ENCODE data around the gene BAD.

Gene BAD

DNA sequence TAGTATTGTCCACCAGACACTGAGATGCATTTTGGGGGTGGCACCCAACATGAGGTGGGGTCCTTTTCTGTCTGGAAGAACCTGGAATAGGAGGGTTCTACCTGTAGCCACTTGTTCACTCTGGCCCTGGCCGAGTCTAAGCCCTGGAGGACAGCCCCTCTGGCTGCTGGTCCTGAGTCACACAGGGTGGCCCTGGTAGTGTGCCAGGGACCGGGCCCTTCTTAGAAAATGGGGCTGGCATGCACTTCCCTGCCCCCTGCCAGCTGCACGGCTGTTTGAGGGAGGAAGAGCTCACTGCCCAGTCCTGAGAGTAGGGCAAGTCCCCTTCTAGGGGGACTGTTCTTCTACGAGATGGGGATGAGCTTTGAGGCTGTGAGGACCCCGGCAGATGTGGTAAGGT lies 31.0 kb downstream of the BAD start:
- no peaks in the 10 kb centered on the region for H3K9me2 ChIP-seq (replicated peaks; ENCODE audit: insufficient read depth, low read length)
- H3K27ac ChIP-seq (ENCODE audit: low read length): no peak overlapping the region
- no peak for TF ChIP-seq EZH2 (optimal IDR thresholded peaks at IDR 0.05; ENCODE audit: low read depth, low read length)
- TF ChIP-seq, protein P1, sequence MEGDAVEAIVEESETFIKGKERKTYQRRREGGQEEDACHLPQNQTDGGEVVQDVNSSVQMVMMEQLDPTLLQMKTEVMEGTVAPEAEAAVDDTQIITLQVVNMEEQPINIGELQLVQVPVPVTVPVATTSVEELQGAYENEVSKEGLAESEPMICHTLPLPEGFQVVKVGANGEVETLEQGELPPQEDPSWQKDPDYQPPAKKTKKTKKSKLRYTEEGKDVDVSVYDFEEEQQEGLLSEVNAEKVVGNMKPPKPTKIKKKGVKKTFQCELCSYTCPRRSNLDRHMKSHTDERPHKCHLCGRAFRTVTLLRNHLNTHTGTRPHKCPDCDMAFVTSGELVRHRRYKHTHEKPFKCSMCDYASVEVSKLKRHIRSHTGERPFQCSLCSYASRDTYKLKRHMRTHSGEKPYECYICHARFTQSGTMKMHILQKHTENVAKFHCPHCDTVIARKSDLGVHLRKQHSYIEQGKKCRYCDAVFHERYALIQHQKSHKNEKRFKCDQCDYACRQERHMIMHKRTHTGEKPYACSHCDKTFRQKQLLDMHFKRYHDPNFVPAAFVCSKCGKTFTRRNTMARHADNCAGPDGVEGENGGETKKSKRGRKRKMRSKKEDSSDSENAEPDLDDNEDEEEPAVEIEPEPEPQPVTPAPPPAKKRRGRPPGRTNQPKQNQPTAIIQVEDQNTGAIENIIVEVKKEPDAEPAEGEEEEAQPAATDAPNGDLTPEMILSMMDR (IDR thresholded peaks at IDR 0.05; ENCODE audit: low read length): no peak
- no peak for TF ChIP-seq EZH2phosphoT487 (IDR thresholded peaks at IDR 0.05; ENCODE audit: low read length)
- no peaks in the 10 kb centered on the region; the same call in 1 of the 2 replicates for H3K4me1 ChIP-seq (ENCODE audit: low read length)
- H3K9ac ChIP-seq (ENCODE audit: low read length): no peak overlapping the region
- H3K4me2 ChIP-seq (ENCODE audit: low read depth, low read length): no peak overlapping the region
- peaks cover 5% of the 10 kb centered on the region; the same call in 1 of the 2 replicates for H3K27me3 ChIP-seq (replicated peaks; ENCODE audit: insufficient read depth, low read length)
- no peaks in the 10 kb centered on the region for H3F3A ChIP-seq (ENCODE audit: insufficient read depth, low read length)
- H3K4me3 ChIP-seq (ENCODE audit: low read length): no peak overlapping the region
- H3K79me2 ChIP-seq (ENCODE audit: low read length): peaks cover 9% of the 10 kb centered on the region
- no peaks in the 10 kb centered on the region for H3K9me3 ChIP-seq (replicated peaks; ENCODE audit: insufficient read depth, low read length)
- H3K36me3 ChIP-seq (replicated peaks; ENCODE audit: insufficient read depth, low read length): no peaks in the 10 kb centered on the region
- DNase-seq: no peak
- no peak overlapping the region for H2AFZ ChIP-seq (ENCODE audit: low read length)
- no peaks in the 10 kb centered on the region for H4K20me1 ChIP-seq (ENCODE audit: insufficient read depth, low read length)

DNA sequence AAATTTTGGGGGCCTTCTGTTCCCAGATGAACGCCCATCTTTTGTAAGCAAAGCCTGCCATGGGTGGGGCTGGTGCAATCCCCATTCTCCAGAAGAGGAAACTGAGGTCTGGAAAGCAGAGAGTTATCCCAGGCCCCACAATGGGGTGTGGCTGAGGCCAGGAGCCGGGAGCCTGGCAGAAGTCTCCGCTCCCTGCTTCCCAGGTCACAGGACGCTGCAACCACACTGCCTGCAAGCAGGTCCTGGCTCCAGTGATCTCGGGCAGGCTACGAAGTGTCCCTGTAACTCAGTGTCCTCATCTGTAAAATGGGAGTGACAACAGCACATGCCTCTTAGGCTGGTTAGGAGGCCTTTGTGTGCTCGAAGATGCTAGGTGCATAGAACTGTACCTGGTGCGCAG lies 31.4 kb downstream of the BAD start:
- H3K4me2 ChIP-seq (ENCODE audit: low read depth, low read length): no peak overlapping the region; the same call in 1 of the 2 replicates
- H3K4me3 ChIP-seq (ENCODE audit: low read length): no peak overlapping the region
- DNase-seq: no peak
- no peaks in the 10 kb centered on the region for H3F3A ChIP-seq (ENCODE audit: insufficient read depth, low read length)
- H2AFZ ChIP-seq (ENCODE audit: low read length): no peak overlapping the region
- H3K9me2 ChIP-seq (replicated peaks; ENCODE audit: insufficient read depth, low read length): no peaks in the 10 kb centered on the region
- H3K27ac ChIP-seq (ENCODE audit: low read length): no peak overlapping the region
- H3K4me1 ChIP-seq (ENCODE audit: low read length): no peaks in the 10 kb centered on the region; the same call in 1 of the 2 replicates
- H3K36me3 ChIP-seq (replicated peaks; ENCODE audit: insufficient read depth, low read length): no peaks in the 10 kb centered on the region
- H4K20me1 ChIP-seq (ENCODE audit: insufficient read depth, low read length): no peaks in the 10 kb centered on the region
- TF ChIP-seq EZH2 (optimal IDR thresholded peaks at IDR 0.05; ENCODE audit: low read depth, low read length) (no peak), EZH2phosphoT487 (IDR thresholded peaks at IDR 0.05; ENCODE audit: low read length) (no peak)
- TF ChIP-seq, protein P1 (IDR thresholded peaks at IDR 0.05; ENCODE audit: low read length): no peak
- peaks cover 9% of the 10 kb centered on the region for H3K79me2 ChIP-seq (ENCODE audit: low read length)
- H3K27me3 ChIP-seq (replicated peaks; ENCODE audit: insufficient read depth, low read length): peaks cover 5% of the 10 kb centered on the region; the same call in 1 of the 2 replicates
- no peaks in the 10 kb centered on the region for H3K9me3 ChIP-seq (replicated peaks; ENCODE audit: insufficient read depth, low read length)
- H3K9ac ChIP-seq (ENCODE audit: low read length): no peak overlapping the region

DNA sequence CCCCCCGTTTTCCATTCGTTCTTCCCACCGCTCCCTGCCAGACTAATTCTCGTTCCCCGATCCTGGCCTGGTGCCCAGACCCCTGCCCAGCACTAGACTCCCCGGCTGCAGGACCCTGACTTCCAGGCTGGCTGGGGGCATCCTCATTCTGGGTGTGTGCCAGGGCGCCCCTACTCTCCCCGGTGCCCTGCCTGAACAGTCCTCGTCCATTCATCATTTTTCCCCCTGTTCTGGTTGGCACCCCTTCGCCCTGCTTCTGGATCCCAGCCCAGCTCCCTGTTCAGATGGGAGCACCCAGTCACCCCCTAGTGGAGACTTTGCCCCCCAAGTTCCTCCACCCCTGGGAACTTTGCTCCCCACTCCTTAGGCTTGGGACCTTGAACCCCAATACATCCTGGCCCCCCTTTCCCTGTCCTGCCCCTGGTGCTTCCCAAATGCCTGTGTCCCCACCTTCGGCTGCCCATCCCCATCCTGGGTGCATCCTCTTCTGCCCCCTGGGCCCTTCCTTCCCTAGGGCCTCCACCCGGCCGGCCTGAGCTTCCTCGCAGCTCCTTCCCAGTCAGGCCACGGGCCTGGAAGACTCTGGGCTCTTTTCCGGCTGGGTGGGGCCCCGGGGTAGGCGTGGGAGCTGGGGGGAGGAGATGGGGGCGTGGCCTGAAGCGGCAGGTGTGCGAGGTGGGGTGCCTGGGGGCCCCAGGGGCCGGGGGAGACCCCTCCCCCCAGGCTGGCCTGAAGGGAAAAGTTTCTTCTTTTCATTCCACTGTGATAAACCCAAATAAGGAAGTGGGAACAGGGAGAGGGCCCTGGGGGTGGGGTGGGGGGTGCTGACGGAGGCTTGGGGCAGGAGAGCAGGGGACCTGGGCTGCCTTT lies 32.2 kb downstream of the BAD start:
- peaks cover 5% of the 10 kb centered on the region; the same call in 1 of the 2 replicates for H3K27me3 ChIP-seq (replicated peaks; ENCODE audit: insufficient read depth, low read length)
- no peak for TF ChIP-seq EZH2phosphoT487 (IDR thresholded peaks at IDR 0.05; ENCODE audit: low read length)
- TF ChIP-seq, protein P1 (IDR thresholded peaks at IDR 0.05; ENCODE audit: low read length): peak; percentile 55
- H3K9me2 ChIP-seq (replicated peaks; ENCODE audit: insufficient read depth, low read length): no peaks in the 10 kb centered on the region
- no peaks in the 10 kb centered on the region for H3K9me3 ChIP-seq (replicated peaks; ENCODE audit: insufficient read depth, low read length)
- no peaks in the 10 kb centered on the region for H4K20me1 ChIP-seq (ENCODE audit: insufficient read depth, low read length)
- peaks cover 9% of the 10 kb centered on the region for H3K79me2 ChIP-seq (ENCODE audit: low read length)
- H3K9ac ChIP-seq (ENCODE audit: low read length): peak overlapping the region; percentile 69; the same call in 1 of the 2 replicates
- H3K27ac ChIP-seq (ENCODE audit: low read length): no peak overlapping the region
- no peaks in the 10 kb centered on the region for H3K36me3 ChIP-seq (replicated peaks; ENCODE audit: insufficient read depth, low read length)
- H2AFZ ChIP-seq (ENCODE audit: low read length): peak overlapping the region; percentile 84
- no peaks in the 10 kb centered on the region for H3F3A ChIP-seq (ENCODE audit: insufficient read depth, low read length)
- DNase-seq: no peak
- no peaks in the 10 kb centered on the region; the same call in 1 of the 2 replicates for H3K4me1 ChIP-seq (ENCODE audit: low read length)
- H3K4me2 ChIP-seq (ENCODE audit: low read depth, low read length): peak overlapping the region; percentile 100
- H3K4me3 ChIP-seq (ENCODE audit: low read length): peak overlapping the region; percentile 83

Measured in MM.1S (cell line).